K562 (cell line): ENCODE data around the gene MLH3. TPM values are rescaled to one million over a fixed set of nuclear protein-coding genes. Genes with fewer than 3 reads are reported as not detected.
A peak's percentile ranks its signal among the peaks of the same experiment; 100 is the strongest.

Experiments
- CCNT2 ChIP-seq: IDR thresholded peaks from 2 replicates; pipeline ENCODE4 v1.6.1; 2011; ENCODE audit warnings: borderline replicate concordance, low read depth, mild to moderate bottlenecking, moderate library complexity, mixed read lengths, low read length; ENCODE audit not compliant: insufficient read length; ENCODE audit errors: extremely low read depth
- E2F3 ChIP-seq: fragments of 250-450 bp; sonication (Bioruptor Pico); IDR thresholded peaks from 2 replicates; pipeline ENCODE4 v1.4.0; 2020; ENCODE audit warnings: mild to moderate bottlenecking
- FOXP4 ChIP-seq: sonication (generic); formaldehyde crosslinking; IDR thresholded peaks from 2 replicates; pipeline ENCODE4 v1.8.0; 2022; ENCODE audit warnings: mild to moderate bottlenecking, missing genetic modification reagents, borderline replicate concordance
- IRF9 ChIP-seq: fragments of 450-650 bp; IDR thresholded peaks from 2 replicates; pipeline ENCODE4 v1.6.1; 2016; ENCODE audit warnings: missing biosample characterization, missing genetic modification characterization
- KAT7 ChIP-seq: sonication (generic); formaldehyde crosslinking; IDR thresholded peaks from 2 replicates; pipeline ENCODE4 v1.8.0; 2022; ENCODE audit warnings: missing genetic modification reagents, mild to moderate bottlenecking, borderline replicate concordance
- KDM5B ChIP-seq: fragments of 200-600 bp; sonication (generic); IDR thresholded peaks from 2 replicates; pipeline ENCODE4 v1.6.1; 2012; ENCODE audit warnings: low read depth, mild to moderate bottlenecking, moderate library complexity, low read length, control low read depth, inconsistent platforms; ENCODE audit not compliant: insufficient replicate concordance
- KLF1 ChIP-seq: fragments of 450-650 bp; IDR thresholded peaks from 2 replicates; pipeline ENCODE4 v1.6.1; 2016; ENCODE audit warnings: missing genetic modification characterization, missing compliant biosample characterization
- KLF16 ChIP-seq: IDR thresholded peaks from 2 replicates; pipeline ENCODE4 v1.6.1; 2016; ENCODE audit warnings: antibody characterized with exemption
- NFRKB ChIP-seq: fragments of 450-650 bp; IDR thresholded peaks from 2 replicates; pipeline ENCODE4 v1.6.1; 2016; ENCODE audit warnings: low read depth
- NR2C1 ChIP-seq, 2 experiments: fragments of 450-650 bp; IDR thresholded peaks; 2 replicates each; pipeline ENCODE4 v1.6.1; 2017; ENCODE audit warnings: mild to moderate bottlenecking in 2 of 2, antibody characterized with exemption in 1 of 2, inconsistent platforms in 1 of 2, missing compliant biosample characterization in 1 of 2, missing genetic modification characterization in 1 of 2
- RBBP5 ChIP-seq: fragments of 200-600 bp; sonication (generic); IDR thresholded peaks from 2 replicates; pipeline ENCODE4 v1.6.1; 2012; ENCODE audit warnings: borderline replicate concordance, mild to moderate bottlenecking, low read length, control low read depth, inconsistent platforms; ENCODE audit not compliant: insufficient read depth, poor library complexity, severe bottlenecking
- SMAD3 ChIP-seq: fragments of 450-650 bp; formaldehyde crosslinking; conservative IDR thresholded peaks from 2 replicates; pipeline ENCODE4 v1.4.0; 2020; ENCODE audit warnings: mild to moderate bottlenecking
- TOE1 ChIP-seq, 2 experiments: fragments of 450-650 bp in 1 of 2; sonication (generic) in 1 of 2; formaldehyde crosslinking in 1 of 2; IDR thresholded peaks; 2 replicates each; pipeline versions ENCODE4 v1.7.1 to v1.8.0; 2016 to 2022; ENCODE audit warnings: borderline replicate concordance in 2 of 2, mild to moderate bottlenecking in 2 of 2, antibody characterized with exemption in 1 of 2, inconsistent platforms in 1 of 2, low read depth in 1 of 2, missing genetic modification reagents in 1 of 2, moderate library complexity in 1 of 2
- ZBTB17 ChIP-seq: fragments of 450-650 bp; formaldehyde crosslinking; IDR thresholded peaks from 2 replicates; pipeline ENCODE4 v1.4.0; 2020; ENCODE audit warnings: mild to moderate bottlenecking
- ZNF717 ChIP-seq: fragments of 250-450 bp; sonication (Bioruptor Pico); IDR thresholded peaks from 2 replicates; pipeline ENCODE4 v1.5.0; 2021
- polyA plus RNA-seq, 8 experiments: library from polyadenylated mRNA; depleted of rRNA in 4 of 8; stranded (reverse) in 5 of 8; unstranded in 3 of 8; fragments of >200 nt; fragmentation: Nextera tagmentation in 2 of 8; fragmentation: Illumina TruSeq in 1 of 8; extraction: Ambion mirVana in 2 of 8; extraction: Trizol in 1 of 8; gene quantifications; 2 replicates each; pipeline versions ENCODE4 v1.2.1 to v1.2.3, GENCODE V29; 2011 to 2014; ENCODE audit warnings: inconsistent platforms in 1 of 8, missing spikeins in 1 of 8
- total RNA-seq, 7 experiments: library from RNA; depleted of rRNA in 6 of 7; stranded (reverse); fragments of >200 nt in 6 of 7; fragmentation: Illumina TruSeq in 2 of 7; extraction: Trizol in 2 of 7; gene quantifications; 2 replicates each; pipeline versions ENCODE4 v1.2.1 to v1.2.3, GENCODE V29; 2011 to 2021; ENCODE audit warnings: low replicate concordance in 1 of 7
- TF ChIP-seq, protein P1 (sequence below): fragments of 200-800 bp; sonication (Bioruptor generic); IDR thresholded peaks from 2 replicates; pipeline ENCODE4 v1.6.1; 2017; ENCODE audit warnings: missing genetic modification characterization, missing compliant biosample characterization
- TF ChIP-seq, protein P2 (sequence below): sonication (generic); formaldehyde crosslinking; IDR thresholded peaks from 2 replicates; pipeline ENCODE4 v1.8.0; 2022; ENCODE audit warnings: mild to moderate bottlenecking, missing genetic modification reagents

Gene MLH3
- total and polyA plus RNA-seq, 9 of the 15 experiments (the other 6 are each of a cell fraction or from before 2014, with no cell fraction given), result 5.9 to 15.3 (median 10.7) TPM

GRCh38 chr14:75025082-75025481 is 26.2 kb downstream of the MLH3 start (continued):
- no peak for TF ChIP-seq KDM5B
- TF ChIP-seq, protein P1, sequence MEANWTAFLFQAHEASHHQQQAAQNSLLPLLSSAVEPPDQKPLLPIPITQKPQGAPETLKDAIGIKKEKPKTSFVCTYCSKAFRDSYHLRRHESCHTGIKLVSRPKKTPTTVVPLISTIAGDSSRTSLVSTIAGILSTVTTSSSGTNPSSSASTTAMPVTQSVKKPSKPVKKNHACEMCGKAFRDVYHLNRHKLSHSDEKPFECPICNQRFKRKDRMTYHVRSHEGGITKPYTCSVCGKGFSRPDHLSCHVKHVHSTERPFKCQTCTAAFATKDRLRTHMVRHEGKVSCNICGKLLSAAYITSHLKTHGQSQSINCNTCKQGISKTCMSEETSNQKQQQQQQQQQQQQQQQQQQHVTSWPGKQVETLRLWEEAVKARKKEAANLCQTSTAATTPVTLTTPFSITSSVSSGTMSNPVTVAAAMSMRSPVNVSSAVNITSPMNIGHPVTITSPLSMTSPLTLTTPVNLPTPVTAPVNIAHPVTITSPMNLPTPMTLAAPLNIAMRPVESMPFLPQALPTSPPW, result no peak
- no peak for TF ChIP-seq ZBTB17 (CRISPR knock-in tag)
- no peak for TF ChIP-seq E2F3 (CRISPR knock-in tag)
- TF ChIP-seq RBBP5, result no peak
- TF ChIP-seq IRF9, result no peak
- TF ChIP-seq NFRKB, result peak; percentile 56; the same call in 1 of the 2 replicates
- no peak for TF ChIP-seq ZNF717
- TF ChIP-seq TOE1 (IDR thresholded peaks at IDR 0.05; ENCODE audit: borderline replicate concordance), result peak; percentile 62; the same call in 1 of the 2 replicates
- no peak for TF ChIP-seq TOE1 (CRISPR knock-in tag; IDR thresholded peaks at IDR 0.05; ENCODE audit: borderline replicate concordance, low read depth)
- TF ChIP-seq KLF1 (tag), result no peak
- TF ChIP-seq SMAD3 (CRISPR knock-in tag), result no peak
- peak; percentile 14 for TF ChIP-seq CCNT2
- TF ChIP-seq, protein P2, sequence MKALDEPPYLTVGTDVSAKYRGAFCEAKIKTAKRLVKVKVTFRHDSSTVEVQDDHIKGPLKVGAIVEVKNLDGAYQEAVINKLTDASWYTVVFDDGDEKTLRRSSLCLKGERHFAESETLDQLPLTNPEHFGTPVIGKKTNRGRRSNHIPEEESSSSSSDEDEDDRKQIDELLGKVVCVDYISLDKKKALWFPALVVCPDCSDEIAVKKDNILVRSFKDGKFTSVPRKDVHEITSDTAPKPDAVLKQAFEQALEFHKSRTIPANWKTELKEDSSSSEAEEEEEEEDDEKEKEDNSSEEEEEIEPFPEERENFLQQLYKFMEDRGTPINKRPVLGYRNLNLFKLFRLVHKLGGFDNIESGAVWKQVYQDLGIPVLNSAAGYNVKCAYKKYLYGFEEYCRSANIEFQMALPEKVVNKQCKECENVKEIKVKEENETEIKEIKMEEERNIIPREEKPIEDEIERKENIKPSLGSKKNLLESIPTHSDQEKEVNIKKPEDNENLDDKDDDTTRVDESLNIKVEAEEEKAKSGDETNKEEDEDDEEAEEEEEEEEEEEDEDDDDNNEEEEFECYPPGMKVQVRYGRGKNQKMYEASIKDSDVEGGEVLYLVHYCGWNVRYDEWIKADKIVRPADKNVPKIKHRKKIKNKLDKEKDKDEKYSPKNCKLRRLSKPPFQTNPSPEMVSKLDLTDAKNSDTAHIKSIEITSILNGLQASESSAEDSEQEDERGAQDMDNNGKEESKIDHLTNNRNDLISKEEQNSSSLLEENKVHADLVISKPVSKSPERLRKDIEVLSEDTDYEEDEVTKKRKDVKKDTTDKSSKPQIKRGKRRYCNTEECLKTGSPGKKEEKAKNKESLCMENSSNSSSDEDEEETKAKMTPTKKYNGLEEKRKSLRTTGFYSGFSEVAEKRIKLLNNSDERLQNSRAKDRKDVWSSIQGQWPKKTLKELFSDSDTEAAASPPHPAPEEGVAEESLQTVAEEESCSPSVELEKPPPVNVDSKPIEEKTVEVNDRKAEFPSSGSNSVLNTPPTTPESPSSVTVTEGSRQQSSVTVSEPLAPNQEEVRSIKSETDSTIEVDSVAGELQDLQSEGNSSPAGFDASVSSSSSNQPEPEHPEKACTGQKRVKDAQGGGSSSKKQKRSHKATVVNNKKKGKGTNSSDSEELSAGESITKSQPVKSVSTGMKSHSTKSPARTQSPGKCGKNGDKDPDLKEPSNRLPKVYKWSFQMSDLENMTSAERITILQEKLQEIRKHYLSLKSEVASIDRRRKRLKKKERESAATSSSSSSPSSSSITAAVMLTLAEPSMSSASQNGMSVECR (CRISPR knock-in tag), result no peak
- no peak for TF ChIP-seq KLF16
- no peak for TF ChIP-seq NR2C1 (IDR thresholded peaks at IDR 0.05)
- TF ChIP-seq NR2C1 (tag; IDR thresholded peaks at IDR 0.05), result peak; percentile 54; the same call in 1 of the 2 replicates
- no peak for TF ChIP-seq FOXP4 (CRISPR knock-in tag)
- no peak for TF ChIP-seq KAT7
